ENCODE data around the gene UQCRC1.

DNA sequence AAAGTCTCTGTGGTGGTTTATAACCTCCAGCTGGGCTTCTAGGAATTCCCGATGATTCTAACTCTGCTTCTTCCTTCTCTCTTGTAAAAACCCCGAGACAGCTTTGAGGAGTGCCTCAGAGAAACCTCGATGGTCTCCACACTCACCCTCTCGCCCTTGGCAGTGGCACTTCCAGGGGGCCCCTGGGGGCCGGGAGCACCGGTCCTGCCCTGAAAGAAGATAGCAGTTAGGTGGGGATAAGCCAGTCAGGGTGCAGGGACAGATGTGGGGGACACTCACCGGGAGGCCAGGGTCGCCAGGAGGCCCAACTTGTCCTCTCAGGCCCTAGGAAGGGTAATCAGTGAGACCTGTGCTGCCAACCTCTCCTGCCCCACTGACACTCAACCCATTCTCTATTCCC lies 24.0 kb downstream of the UQCRC1 start:
- no peak for TF ChIP-seq POLR2A (IDR thresholded peaks at IDR 0.05)
- TF ChIP-seq, protein P1, sequence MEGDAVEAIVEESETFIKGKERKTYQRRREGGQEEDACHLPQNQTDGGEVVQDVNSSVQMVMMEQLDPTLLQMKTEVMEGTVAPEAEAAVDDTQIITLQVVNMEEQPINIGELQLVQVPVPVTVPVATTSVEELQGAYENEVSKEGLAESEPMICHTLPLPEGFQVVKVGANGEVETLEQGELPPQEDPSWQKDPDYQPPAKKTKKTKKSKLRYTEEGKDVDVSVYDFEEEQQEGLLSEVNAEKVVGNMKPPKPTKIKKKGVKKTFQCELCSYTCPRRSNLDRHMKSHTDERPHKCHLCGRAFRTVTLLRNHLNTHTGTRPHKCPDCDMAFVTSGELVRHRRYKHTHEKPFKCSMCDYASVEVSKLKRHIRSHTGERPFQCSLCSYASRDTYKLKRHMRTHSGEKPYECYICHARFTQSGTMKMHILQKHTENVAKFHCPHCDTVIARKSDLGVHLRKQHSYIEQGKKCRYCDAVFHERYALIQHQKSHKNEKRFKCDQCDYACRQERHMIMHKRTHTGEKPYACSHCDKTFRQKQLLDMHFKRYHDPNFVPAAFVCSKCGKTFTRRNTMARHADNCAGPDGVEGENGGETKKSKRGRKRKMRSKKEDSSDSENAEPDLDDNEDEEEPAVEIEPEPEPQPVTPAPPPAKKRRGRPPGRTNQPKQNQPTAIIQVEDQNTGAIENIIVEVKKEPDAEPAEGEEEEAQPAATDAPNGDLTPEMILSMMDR (IDR thresholded peaks at IDR 0.05) = no peak

Measured in thyroid gland (tissue), 4 donors.